Inflammatory macrophage (primary cell): ENCODE results near the gene HADHA.

Source experiments
- DNase-seq, 2 donors: peaks; one replicate each; pipeline ENCODE4 v3.0.0-alpha.2; 2020 to 2022

HADHA gene

GRCh38 chr2:26245231-26245732 lies 850 bp upstream of the HADHA start:
- DNase-seq = peak; percentile 24 to 65

- peak in 1 of 2 donors; percentile 7 for DNase-seq
These were observed 743 bp downstream of the HADHA start for GRCh38 chr2:26243470-26244308.

- no peak for DNase-seq
These were observed 2.5 kb downstream of the HADHA start for GRCh38 chr2:26241928-26242436.

GRCh38 chr2:26238311-26238958 lies 6.0 kb downstream of the HADHA start:
- DNase-seq = no peak

- no peak for DNase-seq
These were observed 6.6 kb downstream of the HADHA start for GRCh38 chr2:26237868-26238267.

GRCh38 chr2:26235089-26235488 lies 9.3 kb downstream of the HADHA start:
- no peak for DNase-seq

GRCh38 chr2:26230806-26231205 lies 13.6 kb downstream of the HADHA start:
- DNase-seq = no peak

GRCh38 chr2:26229595-26229994 lies 14.8 kb downstream of the HADHA start:
- no peak for DNase-seq

- no peak for DNase-seq
These were observed 20.3 kb downstream of the HADHA start for GRCh38 chr2:26224095-26224494.

GRCh38 chr2:26223018-26223417 lies 21.4 kb downstream of the HADHA start:
- no peak for DNase-seq

GRCh38 chr2:26217720-26218119 lies 26.7 kb downstream of the HADHA start:
- no peak for DNase-seq

GRCh38 chr2:26216587-26216986 lies 27.8 kb downstream of the HADHA start:
- no peak for DNase-seq

- no peak for DNase-seq
These were observed 28.6 kb downstream of the HADHA start for GRCh38 chr2:26215833-26216232.

- no peak for DNase-seq
These were observed 29.7 kb downstream of the HADHA start for GRCh38 chr2:26214759-26215158.

GRCh38 chr2:26212011-26212410 lies 32.4 kb downstream of the HADHA start:
- no peak for DNase-seq

GRCh38 chr2:26203906-26204305 lies 40.5 kb downstream of the HADHA start:
- no peak for DNase-seq

GRCh38 chr2:26202981-26203490 lies 41.4 kb downstream of the HADHA start:
- no peak for DNase-seq

GRCh38 chr2:26197516-26197915 lies 46.9 kb downstream of the HADHA start:
- DNase-seq = no peak

GRCh38 chr2:26196683-26197418 lies 47.6 kb downstream of the HADHA start:
- DNase-seq = peak; percentile 44 to 70

- DNase-seq = no peak
These were observed 49.1 kb downstream of the HADHA start for GRCh38 chr2:26195040-26195984.

GRCh38 chr2:26193578-26194231 lies 50.7 kb downstream of the HADHA start:
- no peak for DNase-seq
